H1 (cell line): ENCODE data around the gene ZYX. TPM values are rescaled to one million over a fixed set of nuclear protein-coding genes. Genes with fewer than 3 reads are reported as not detected.
A peak's percentile ranks its signal among the peaks of the same experiment; 100 is the strongest.

Experiments used
- CTCF ChIA-PET: fragments of 300-600 bp; sonication (Branson Sonifier 250); formaldehyde crosslinking; loops from one replicate; lab custom pipeline; 2021; ENCODE audit not compliant: partially characterized antibody; lab: Charles Lee
- POLR2A ChIA-PET: fragments of 300-600 bp; sonication (Branson Sonifier 250); formaldehyde crosslinking; loops from one replicate; lab custom pipeline; 2021; ENCODE audit warnings: inconsistent platforms; ENCODE audit not compliant: partially characterized antibody; lab: Charles Lee
- DNase-seq, 2 experiments: peaks; one replicate each; pipeline versions ENCODE4 v3.0.0 to v3.0.0-alpha.2; 2010 to 2022; ENCODE audit warnings: low spot score in 2 of 2, low read depth in 1 of 2, mixed read lengths in 1 of 2
- FAIRE-seq: peaks from 2 replicates; lab custom pipeline; 2011; peaks lifted over from hg19 to GRCh38; lab: Jason Lieb, UNC
- H2AFZ ChIP-seq: 2 replicates; pipeline ENCODE4 v1.8.1; 2012; ENCODE audit warnings: low read length, inconsistent platforms
- H2AK5ac ChIP-seq: 2 replicates; pipeline ENCODE4 v1.6.1; 2013; ENCODE audit warnings: low read depth, low read length
- H2BK120ac ChIP-seq: replicated peaks from 2 replicates; pipeline ENCODE3; 2013; ENCODE audit warnings: low read depth, low read length, inconsistent platforms
- H2BK12ac ChIP-seq: 2 replicates; pipeline ENCODE4 v1.6.1; 2013; ENCODE audit warnings: low read depth, low read length
- H2BK15ac ChIP-seq: 2 replicates; pipeline ENCODE4 v1.6.1; 2013; ENCODE audit warnings: low read length
- H2BK20ac ChIP-seq: 2 replicates; pipeline ENCODE4 v1.6.1; 2013; ENCODE audit warnings: low read length
- H2BK5ac ChIP-seq: 2 replicates; pipeline ENCODE4 v1.6.1; 2013; ENCODE audit warnings: low read depth, low read length
- H3K14ac ChIP-seq: 2 replicates; pipeline ENCODE4 v1.6.1; 2013; ENCODE audit warnings: inconsistent platforms; ENCODE audit not compliant: insufficient read length
- H3K18ac ChIP-seq: 2 replicates; pipeline ENCODE4 v1.6.1; 2013; ENCODE audit warnings: low read length; ENCODE audit errors: extremely low read depth
- H3K23ac ChIP-seq: 2 replicates; pipeline ENCODE4 v1.6.1; 2013; ENCODE audit warnings: inconsistent platforms; ENCODE audit not compliant: insufficient read length
- H3K23me2 ChIP-seq: 2 replicates; pipeline ENCODE4 v1.6.1; 2013; ENCODE audit warnings: low read depth, low read length
- H3K27ac ChIP-seq: 2 replicates; pipeline ENCODE4 v1.6.1; 2011; ENCODE audit warnings: low read depth, low read length, inconsistent platforms
- H3K27me3 ChIP-seq, 4 experiments: replicated peaks in 1 of 4; 1 replicate in 1 of 4; 2 replicates in 3 of 4; pipeline versions ENCODE4 v1.6.1 to v1.8.1; 2011 to 2013; ENCODE audit warnings: low read length in 3 of 4, mild to moderate bottlenecking in 3 of 4, inconsistent platforms in 2 of 4, mixed read lengths in 2 of 4, moderate library complexity in 1 of 4; ENCODE audit not compliant: control insufficient read depth in 3 of 4, insufficient read depth in 3 of 4; ENCODE audit errors: extremely low read depth in 1 of 4
- H3K36me3 ChIP-seq, 4 experiments: 2 replicates each; pipeline versions ENCODE4 v1.6.1 to v1.8.1; 2011 to 2013; ENCODE audit warnings: mild to moderate bottlenecking in 4 of 4, low read length in 3 of 4, moderate library complexity in 2 of 4, control low read depth in 1 of 4, inconsistent platforms in 1 of 4; ENCODE audit not compliant: insufficient read depth in 4 of 4, control insufficient read depth in 2 of 4
- H3K4ac ChIP-seq: replicated peaks from 2 replicates; pipeline ENCODE3; 2013; ENCODE audit warnings: low read length, low read depth, mixed read lengths, inconsistent platforms; ENCODE audit not compliant: insufficient read length
- H3K4me1 ChIP-seq, 4 experiments: replicated peaks in 1 of 4; 1 replicate in 1 of 4; 2 replicates in 3 of 4; pipeline versions ENCODE4 v1.6.1 to v1.8.1; 2011 to 2013; ENCODE audit warnings: low read length in 3 of 4, inconsistent platforms in 2 of 4, mixed read lengths in 1 of 4; ENCODE audit not compliant: insufficient read depth in 4 of 4, control insufficient read depth in 3 of 4
- H3K4me2 ChIP-seq, 2 experiments: 2 replicates each; pipeline versions ENCODE4 v1.6.1 to v1.8.1; 2011 to 2013; ENCODE audit warnings: low read depth in 2 of 2, low read length in 2 of 2, control low read depth in 1 of 2, inconsistent platforms in 1 of 2, mild to moderate bottlenecking in 1 of 2; ENCODE audit not compliant: insufficient read depth in 1 of 2
- H3K4me3 ChIP-seq, 4 experiments: fragments of 200-600, 300-600 bp in 1 of 4; sonication (generic), shearing (Covaris generic), sonication (Bioruptor Twin) in 1 of 4; 2 replicates each; pipeline versions ENCODE4 v1.5.1 to v1.8.1; 2011 to 2016; ENCODE audit warnings: low read length in 4 of 4, low read depth in 3 of 4, control low read depth in 2 of 4, inconsistent platforms in 2 of 4, mild to moderate bottlenecking in 2 of 4, mixed read lengths in 1 of 4, moderate library complexity in 1 of 4; ENCODE audit not compliant: insufficient read depth in 2 of 4; ENCODE audit errors: extremely low read depth in 1 of 4
- H3K56ac ChIP-seq: replicated peaks from 2 replicates; pipeline ENCODE3; 2013; ENCODE audit warnings: low read depth, mild to moderate bottlenecking, mixed read lengths, low read length, inconsistent platforms; ENCODE audit not compliant: insufficient read length
- H3K79me1 ChIP-seq: 2 replicates; pipeline ENCODE4 v1.6.1; 2013; ENCODE audit warnings: low read depth, low read length, control low read depth
- H3K79me2 ChIP-seq, 2 experiments: 2 replicates each; pipeline versions ENCODE4 v1.6.1 to v1.8.1; 2012 to 2013; ENCODE audit warnings: low read length in 2 of 2, mild to moderate bottlenecking in 2 of 2, inconsistent platforms in 1 of 2; ENCODE audit not compliant: insufficient read depth in 2 of 2, control insufficient read depth in 1 of 2
- H3K9ac ChIP-seq, 4 experiments: replicated peaks in 1 of 4; 1 replicate in 1 of 4; 2 replicates in 3 of 4; pipeline versions ENCODE4 v1.6.1 to v1.8.1; 2011 to 2013; ENCODE audit warnings: low read depth in 3 of 4, low read length in 3 of 4, control low read depth in 2 of 4, mild to moderate bottlenecking in 2 of 4, moderate library complexity in 2 of 4, inconsistent platforms in 1 of 4; ENCODE audit errors: extremely low read depth in 1 of 4
- H3K9me3 ChIP-seq, 2 experiments: 2 replicates each; pipeline versions ENCODE4 v1.6.1 to v1.8.1; 2012 to 2013; ENCODE audit warnings: mild to moderate bottlenecking in 2 of 2, moderate library complexity in 2 of 2, control low read depth in 1 of 2, inconsistent platforms in 1 of 2, low read depth in 1 of 2, low read length in 1 of 2, mixed read lengths in 1 of 2; ENCODE audit not compliant: insufficient read depth in 2 of 2
- H4K20me1 ChIP-seq, 2 experiments: replicated peaks in 1 of 2; 2 replicates each; pipeline versions ENCODE3 to v1.8.1; 2011 to 2013; ENCODE audit warnings: inconsistent platforms in 2 of 2, low read length in 2 of 2, mild to moderate bottlenecking in 1 of 2; ENCODE audit not compliant: insufficient read depth in 2 of 2, control insufficient read depth in 1 of 2
- H4K5ac ChIP-seq: 2 replicates; pipeline ENCODE4 v1.6.1; 2013; ENCODE audit warnings: low read length, low read depth, mixed read lengths, inconsistent platforms; ENCODE audit not compliant: insufficient read length
- H4K8ac ChIP-seq: 2 replicates; pipeline ENCODE4 v1.8.0; 2013; ENCODE audit warnings: mild to moderate bottlenecking, moderate library complexity, low read length, inconsistent platforms; ENCODE audit not compliant: insufficient read depth; ENCODE audit errors: extremely low read depth
- H4K91ac ChIP-seq: replicated peaks from 2 replicates; pipeline ENCODE3; 2013; ENCODE audit warnings: low read length, mixed read lengths, inconsistent platforms; ENCODE audit not compliant: insufficient read length
- CBX8 ChIP-seq: fragments of 300-800, 300-1000 bp; sonication (generic); IDR thresholded peaks from 2 replicates; pipeline ENCODE4 v1.7.1; 2016; ENCODE audit warnings: low read depth, low read length, borderline replicate concordance
- RAD21 ChIP-seq, 2 experiments: IDR thresholded peaks in 1 of 2; conservative IDR thresholded peaks in 1 of 2; 2 replicates each; pipeline ENCODE4 v1.6.1; 2011; ENCODE audit warnings: low read depth in 2 of 2, low read length in 2 of 2, improper control_type of control experiment in 1 of 2, inconsistent platforms in 1 of 2, mild to moderate bottlenecking in 1 of 2, moderate library complexity in 1 of 2
- WGBS, 2 experiments: shearing (Covaris generic) in 1 of 2; methylation state at CpG; one replicate each; pipeline versions ENCODE4 v1.1.6 to v1.1.7; 2013 to 2015; ENCODE audit warnings: low lambda C conversion rate in 2 of 2, mixed read lengths in 2 of 2, inconsistent platforms in 1 of 2, low coverage in 1 of 2, missing lambda C conversion rate in 1 of 2; ENCODE audit not compliant: insufficient replicate concordance in 2 of 2, insufficient coverage in 1 of 2, insufficient read length in 1 of 2; ENCODE audit errors: extremely low coverage in 1 of 2, missing lambda C conversion rate in 1 of 2; 5-methylcytosine and 5-hydroxymethylcytosine counted together
- polyA plus RNA-seq, 7 experiments: library from polyadenylated mRNA; depleted of rRNA in 3 of 7; stranded (reverse) in 5 of 7; unstranded in 2 of 7; fragments of >200 nt in 5 of 7; fragments of 200-250 nt in 2 of 7; gene quantifications; 1 replicate in 5 of 7; 2 replicates in 1 of 7; 4 replicates in 1 of 7; pipeline versions ENCODE4 v1.2.1 to v1.2.3, GENCODE V29; 2011 to 2013; ENCODE audit warnings: missing spikeins in 2 of 7, mixed read lengths in 2 of 7
- total RNA-seq: library from RNA; stranded (reverse); fragmentation: NEBNext Ultra II Directional; extraction: Animal tissue kit (Norgen Biotek cat#: 25700); gene quantifications from 2 replicates; pipeline ENCODE4 v1.2.1, GENCODE V29; 2021
- TF ChIP-seq, protein P1 (sequence below), 3 experiments: IDR thresholded peaks; 1 replicate in 2 of 3; 2 replicates in 1 of 3; pipeline versions ENCODE4 v1.5.1 to v1.6.1; 2011; ENCODE audit warnings: low read length in 3 of 3, mild to moderate bottlenecking in 3 of 3, inconsistent platforms in 2 of 3, low read depth in 1 of 3, moderate library complexity in 1 of 3; ENCODE audit not compliant: insufficient read depth in 1 of 3; ENCODE audit errors: control extremely low read depth in 1 of 3

Gene ZYX
- total and polyA plus RNA-seq, 2 of the 8 experiments (the other 6 are each of a cell fraction or from before 2014, with no cell fraction given), result 40.6 to 159 TPM

GRCh38 chr7:143372070-143372469 is 9.1 kb upstream of the ZYX start:
- no peaks in the 10 kb centered on the region for H3K79me1 ChIP-seq
- DNase-seq (no peak), FAIRE-seq (no peak)
- H3K27me3 ChIP-seq, result no peaks in the 10 kb centered on the region
- H3K56ac ChIP-seq, result no peak overlapping the region
- H4K8ac ChIP-seq, result no peak overlapping the region; the same call in 1 of the 2 replicates
- peak overlapping the region; percentile 99 for H2BK20ac ChIP-seq
- H4K91ac ChIP-seq, result no peak overlapping the region
- no peaks in the 10 kb centered on the region for H3K9me3 ChIP-seq
- no peak overlapping the region for H3K4me3 ChIP-seq
- POLR2A ChIA-PET, result interaction anchor here (1.6 to 19.0 kb wide), 4 partner anchors 4 to 84 kb away, joined by 4 to 518 read pairs (median 233); partner anchors contain the start of genes CASP2, EPHA1, FAM131B and ZYX
- H2BK15ac ChIP-seq, result 0 out of 2 replicates have a peak overlapping the region, but pooled peaks have one; percentile 81
- H3K36me3 ChIP-seq, result no peaks in the 10 kb centered on the region
- peak overlapping the region; percentile 99 for H2BK12ac ChIP-seq
- H2AFZ ChIP-seq, result no peak overlapping the region
- no peaks in the 10 kb centered on the region for H3K79me2 ChIP-seq
- TF ChIP-seq CBX8, result no peak
- TF ChIP-seq RAD21 (IDR thresholded peaks at IDR 0.05 in 1 of 2, conservative IDR thresholded peaks at IDR 0.05 in 1 of 2; ENCODE audit: low read depth in 2 of 2, low read length in 2 of 2), result peak; percentile 14 to 28; a peak in 1 of 4 replicates
- TF ChIP-seq, protein P1, sequence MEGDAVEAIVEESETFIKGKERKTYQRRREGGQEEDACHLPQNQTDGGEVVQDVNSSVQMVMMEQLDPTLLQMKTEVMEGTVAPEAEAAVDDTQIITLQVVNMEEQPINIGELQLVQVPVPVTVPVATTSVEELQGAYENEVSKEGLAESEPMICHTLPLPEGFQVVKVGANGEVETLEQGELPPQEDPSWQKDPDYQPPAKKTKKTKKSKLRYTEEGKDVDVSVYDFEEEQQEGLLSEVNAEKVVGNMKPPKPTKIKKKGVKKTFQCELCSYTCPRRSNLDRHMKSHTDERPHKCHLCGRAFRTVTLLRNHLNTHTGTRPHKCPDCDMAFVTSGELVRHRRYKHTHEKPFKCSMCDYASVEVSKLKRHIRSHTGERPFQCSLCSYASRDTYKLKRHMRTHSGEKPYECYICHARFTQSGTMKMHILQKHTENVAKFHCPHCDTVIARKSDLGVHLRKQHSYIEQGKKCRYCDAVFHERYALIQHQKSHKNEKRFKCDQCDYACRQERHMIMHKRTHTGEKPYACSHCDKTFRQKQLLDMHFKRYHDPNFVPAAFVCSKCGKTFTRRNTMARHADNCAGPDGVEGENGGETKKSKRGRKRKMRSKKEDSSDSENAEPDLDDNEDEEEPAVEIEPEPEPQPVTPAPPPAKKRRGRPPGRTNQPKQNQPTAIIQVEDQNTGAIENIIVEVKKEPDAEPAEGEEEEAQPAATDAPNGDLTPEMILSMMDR (IDR thresholded peaks at IDR 0.05; ENCODE audit: control extremely low read depth in 1 of 3, insufficient read depth in 1 of 3, low read depth in 1 of 3, low read length in 3 of 3), result peak in 1 of 3 experiments; percentile 21; a peak in 1 of 4 replicates
- peak overlapping the region; percentile 51; the same call in 1 of the 2 replicates for H3K18ac ChIP-seq
- H3K27ac ChIP-seq, result no peak overlapping the region
- WGBS, 2 experiments, result 80% methylated on average over 4 of the region's 4 CpGs; no CpG with 5 or more reads in 1 of the 2 experiments
- CTCF ChIA-PET, result interaction anchor here (1.1 to 17.5 kb wide), 12 partner anchors 12 to 132 kb away, joined by 3 to 359 read pairs (median 6); partner anchors contain the start of gene EPHA1
- no peak overlapping the region for H3K14ac ChIP-seq
- no peak overlapping the region for H3K4ac ChIP-seq
- H3K9ac ChIP-seq, result no peak overlapping the region
- no peak overlapping the region for H4K5ac ChIP-seq
- no peak overlapping the region for H3K23ac ChIP-seq
- no peak overlapping the region for H3K4me2 ChIP-seq
- H2AK5ac ChIP-seq, result peak overlapping the region; percentile 88
- H2BK5ac ChIP-seq, result no peak overlapping the region; the same call in 1 of the 2 replicates
- no peak overlapping the region for H2BK120ac ChIP-seq
- no peaks in the 10 kb centered on the region for H4K20me1 ChIP-seq
- H3K23me2 ChIP-seq, result no peaks in the 10 kb centered on the region
- peaks cover 6 to 22% (median 13%) of the 10 kb centered on the region in 4 experiments; a peak in 5 of 7 replicates for H3K4me1 ChIP-seq
